ENCODE measurements around the gene CELF4. TPM values are rescaled to one million over a fixed set of nuclear protein-coding genes. Genes with fewer than 3 reads are reported as not detected.

Gene CELF4
- total and polyA plus RNA-seq, 2 donors (not counting 1 experiment from before 2014, with no cell fraction given): 0.17 TPM; not detected in 1

DNA sequence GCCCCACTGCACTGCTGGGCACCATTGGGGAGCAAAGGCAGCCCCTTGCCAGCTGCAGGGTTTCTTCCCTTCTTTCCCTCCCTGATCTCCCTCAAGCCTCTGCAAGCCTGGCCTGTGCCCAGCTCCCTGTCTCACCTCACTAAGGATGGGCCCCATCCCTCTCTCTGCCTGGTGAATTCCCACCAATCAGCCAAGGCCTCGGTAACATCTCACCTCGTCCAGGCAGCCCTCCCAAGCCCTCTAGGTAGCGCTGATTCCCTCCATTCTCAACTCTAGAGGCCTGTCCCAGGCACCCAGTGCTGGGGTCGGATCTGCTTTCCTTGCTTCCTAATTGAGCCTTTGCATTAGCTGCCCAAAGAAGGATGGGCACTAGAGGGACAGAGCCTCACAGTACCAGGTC is 63.0 kb downstream of the CELF4 start:
- Histone ChIP-seq H3K4me3 (replicated peaks in 1 of 4; ENCODE audit: control extremely low read depth in 1 of 4, insufficient read depth in 1 of 4, low read depth in 3 of 4, low read length in 4 of 4) (no peak overlapping the region), H3K4me2 (ENCODE audit: extremely low read depth, insufficient read depth, low read length) (no peak overlapping the region), H3K4me1 (ENCODE audit: control insufficient read depth, extremely low read depth, insufficient read depth, low read length) (no peaks in the 10 kb centered on the region), H2AFZ (ENCODE audit: low read length) (no peak overlapping the region), H3K27me3 (ENCODE audit: control insufficient read depth, insufficient read depth, low read length) (no peaks in the 10 kb centered on the region), H3K27ac (ENCODE audit: insufficient read depth, low read length) (no peak overlapping the region), H3K9ac (ENCODE audit: insufficient read depth, low read length) (no peak overlapping the region), H3K36me3 (ENCODE audit: control insufficient read depth, insufficient read depth, low read length) (no peaks in the 10 kb centered on the region), H4K20me1 (ENCODE audit: control insufficient read depth, extremely low read depth, insufficient read depth, low read length) (no peaks in the 10 kb centered on the region), H3K9me3 (ENCODE audit: control insufficient read depth, insufficient read depth, low read depth, low read length) (no peaks in the 10 kb centered on the region), H3K79me2 (ENCODE audit: control insufficient read depth, insufficient read depth, low read length) (no peaks in the 10 kb centered on the region)
- no peak for DNase-seq (ENCODE audit: low read depth in 2 of 2)
- TF ChIP-seq, protein P1, sequence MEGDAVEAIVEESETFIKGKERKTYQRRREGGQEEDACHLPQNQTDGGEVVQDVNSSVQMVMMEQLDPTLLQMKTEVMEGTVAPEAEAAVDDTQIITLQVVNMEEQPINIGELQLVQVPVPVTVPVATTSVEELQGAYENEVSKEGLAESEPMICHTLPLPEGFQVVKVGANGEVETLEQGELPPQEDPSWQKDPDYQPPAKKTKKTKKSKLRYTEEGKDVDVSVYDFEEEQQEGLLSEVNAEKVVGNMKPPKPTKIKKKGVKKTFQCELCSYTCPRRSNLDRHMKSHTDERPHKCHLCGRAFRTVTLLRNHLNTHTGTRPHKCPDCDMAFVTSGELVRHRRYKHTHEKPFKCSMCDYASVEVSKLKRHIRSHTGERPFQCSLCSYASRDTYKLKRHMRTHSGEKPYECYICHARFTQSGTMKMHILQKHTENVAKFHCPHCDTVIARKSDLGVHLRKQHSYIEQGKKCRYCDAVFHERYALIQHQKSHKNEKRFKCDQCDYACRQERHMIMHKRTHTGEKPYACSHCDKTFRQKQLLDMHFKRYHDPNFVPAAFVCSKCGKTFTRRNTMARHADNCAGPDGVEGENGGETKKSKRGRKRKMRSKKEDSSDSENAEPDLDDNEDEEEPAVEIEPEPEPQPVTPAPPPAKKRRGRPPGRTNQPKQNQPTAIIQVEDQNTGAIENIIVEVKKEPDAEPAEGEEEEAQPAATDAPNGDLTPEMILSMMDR (conservative IDR thresholded peaks at IDR 0.05 in 1 of 2, IDR thresholded peaks at IDR 0.05 in 1 of 2; ENCODE audit: low read depth in 1 of 2, low read length in 2 of 2): no peak
- TF ChIP-seq EZH2 (IDR thresholded peaks at IDR 0.05; ENCODE audit: low read length, missing control alignments): no peak

DNA sequence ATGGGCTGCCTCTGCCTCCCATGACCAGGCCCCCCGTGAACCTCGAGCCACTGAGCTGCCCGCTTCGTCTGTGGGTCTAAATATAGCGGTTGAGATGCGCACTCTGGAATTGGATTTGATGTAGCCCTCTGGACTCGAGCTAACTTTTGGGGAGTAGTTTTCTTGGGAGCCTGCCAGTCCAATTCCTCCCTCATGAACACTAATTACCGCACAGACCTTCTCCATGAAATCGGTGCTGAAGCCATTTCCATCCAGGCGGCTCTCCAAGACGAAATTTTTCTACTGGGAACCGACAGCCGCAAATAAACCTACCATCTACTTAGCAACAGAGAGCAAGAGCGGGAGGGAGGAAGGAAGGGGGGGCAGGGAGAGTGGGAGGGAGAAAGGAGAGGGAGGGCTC is 63.6 kb downstream of the CELF4 start:
- Histone ChIP-seq H3K9ac (ENCODE audit: insufficient read depth, low read length) (no peak overlapping the region), H3K9me3 (ENCODE audit: control insufficient read depth, insufficient read depth, low read depth, low read length) (no peaks in the 10 kb centered on the region), H4K20me1 (ENCODE audit: control insufficient read depth, extremely low read depth, insufficient read depth, low read length) (no peaks in the 10 kb centered on the region), H3K4me1 (ENCODE audit: control insufficient read depth, extremely low read depth, insufficient read depth, low read length) (no peaks in the 10 kb centered on the region), H3K4me2 (ENCODE audit: extremely low read depth, insufficient read depth, low read length) (no peak overlapping the region), H3K4me3 (replicated peaks in 1 of 4; ENCODE audit: control extremely low read depth in 1 of 4, insufficient read depth in 1 of 4, low read depth in 3 of 4, low read length in 4 of 4) (no peak overlapping the region), H3K79me2 (ENCODE audit: control insufficient read depth, insufficient read depth, low read length) (no peaks in the 10 kb centered on the region), H3K27me3 (ENCODE audit: control insufficient read depth, insufficient read depth, low read length) (no peaks in the 10 kb centered on the region), H3K27ac (ENCODE audit: insufficient read depth, low read length) (no peak overlapping the region), H2AFZ (ENCODE audit: low read length) (no peak overlapping the region), H3K36me3 (ENCODE audit: control insufficient read depth, insufficient read depth, low read length) (no peaks in the 10 kb centered on the region)
- no peak for DNase-seq (ENCODE audit: low read depth in 2 of 2)
- TF ChIP-seq, protein P1 (conservative IDR thresholded peaks at IDR 0.05 in 1 of 2, IDR thresholded peaks at IDR 0.05 in 1 of 2; ENCODE audit: low read depth in 1 of 2, low read length in 2 of 2): no peak

DNA sequence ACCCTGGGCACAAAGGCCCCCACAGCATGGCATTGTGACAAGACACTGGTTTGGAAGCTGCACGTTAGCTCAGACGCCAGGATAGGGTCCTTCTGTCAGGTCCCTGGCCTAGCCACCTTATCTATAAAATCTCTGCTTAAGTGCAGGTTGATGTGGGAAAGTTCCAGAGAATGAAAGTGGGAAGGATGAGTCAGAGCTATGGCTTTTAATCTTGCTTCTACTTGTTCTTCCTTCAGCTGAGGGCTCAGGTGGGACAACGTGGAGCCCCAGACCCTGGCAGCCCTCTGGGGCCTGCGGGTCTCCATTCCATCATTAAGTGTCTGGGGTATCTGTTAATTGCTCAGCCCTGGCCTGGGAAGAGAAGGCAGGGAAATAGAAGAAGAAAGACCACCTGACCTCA is 64.5 kb downstream of the CELF4 start:
- no peak overlapping the region for H3K4me3 ChIP-seq (replicated peaks in 1 of 4; ENCODE audit: control extremely low read depth in 1 of 4, insufficient read depth in 1 of 4, low read depth in 3 of 4, low read length in 4 of 4)
- TF ChIP-seq, protein P1 (conservative IDR thresholded peaks at IDR 0.05 in 1 of 2, IDR thresholded peaks at IDR 0.05 in 1 of 2; ENCODE audit: low read depth in 1 of 2, low read length in 2 of 2): no peak
- no peak for TF ChIP-seq EZH2 (IDR thresholded peaks at IDR 0.05; ENCODE audit: low read length, missing control alignments)
- H3K9ac ChIP-seq (ENCODE audit: insufficient read depth, low read length): no peak overlapping the region
- no peaks in the 10 kb centered on the region for H4K20me1 ChIP-seq (ENCODE audit: control insufficient read depth, extremely low read depth, insufficient read depth, low read length)
- no peaks in the 10 kb centered on the region for H3K4me1 ChIP-seq (ENCODE audit: control insufficient read depth, extremely low read depth, insufficient read depth, low read length)
- H3K36me3 ChIP-seq (ENCODE audit: control insufficient read depth, insufficient read depth, low read length): no peaks in the 10 kb centered on the region
- H3K9me3 ChIP-seq (ENCODE audit: control insufficient read depth, insufficient read depth, low read depth, low read length): no peaks in the 10 kb centered on the region
- H3K27ac ChIP-seq (ENCODE audit: insufficient read depth, low read length): no peak overlapping the region
- H3K27me3 ChIP-seq (ENCODE audit: control insufficient read depth, insufficient read depth, low read length): no peaks in the 10 kb centered on the region
- no peak for DNase-seq (ENCODE audit: low read depth in 2 of 2)
- H2AFZ ChIP-seq (ENCODE audit: low read length): no peak overlapping the region
- H3K79me2 ChIP-seq (ENCODE audit: control insufficient read depth, insufficient read depth, low read length): no peaks in the 10 kb centered on the region
- no peak overlapping the region for H3K4me2 ChIP-seq (ENCODE audit: extremely low read depth, insufficient read depth, low read length)
